GM12878 (cell line): ENCODE results near the gene FRAS1.

Source experiments
- CTCF ChIP-seq, 3 experiments: IDR thresholded peaks in 2 of 3; conservative IDR thresholded peaks in 1 of 3; 2 replicates each; pipeline ENCODE4 v1.5.1; 2011; ENCODE audit warnings: low read depth in 3 of 3, low read length in 3 of 3, mild to moderate bottlenecking in 3 of 3, control low read depth in 2 of 3, moderate library complexity in 2 of 3, inconsistent platforms in 1 of 3, mixed read lengths in 1 of 3; ENCODE audit not compliant: control insufficient read depth in 2 of 3, insufficient read depth in 1 of 3; ENCODE audit errors: extremely low read depth in 1 of 3
- SUZ12 ChIP-seq: fragments of 200-600 bp; sonication (generic); IDR thresholded peaks from one replicate; pipeline ENCODE4 v1.6.1; 2018; ENCODE audit warnings: antibody characterized with exemption, mild to moderate bottlenecking; ENCODE audit not compliant: unreplicated experiment
- ZNF217 ChIP-seq: fragments of 450-650 bp; IDR thresholded peaks from 2 replicates; pipeline ENCODE4 v1.6.1; 2017; ENCODE audit warnings: antibody characterized with exemption, mild to moderate bottlenecking

DNA sequence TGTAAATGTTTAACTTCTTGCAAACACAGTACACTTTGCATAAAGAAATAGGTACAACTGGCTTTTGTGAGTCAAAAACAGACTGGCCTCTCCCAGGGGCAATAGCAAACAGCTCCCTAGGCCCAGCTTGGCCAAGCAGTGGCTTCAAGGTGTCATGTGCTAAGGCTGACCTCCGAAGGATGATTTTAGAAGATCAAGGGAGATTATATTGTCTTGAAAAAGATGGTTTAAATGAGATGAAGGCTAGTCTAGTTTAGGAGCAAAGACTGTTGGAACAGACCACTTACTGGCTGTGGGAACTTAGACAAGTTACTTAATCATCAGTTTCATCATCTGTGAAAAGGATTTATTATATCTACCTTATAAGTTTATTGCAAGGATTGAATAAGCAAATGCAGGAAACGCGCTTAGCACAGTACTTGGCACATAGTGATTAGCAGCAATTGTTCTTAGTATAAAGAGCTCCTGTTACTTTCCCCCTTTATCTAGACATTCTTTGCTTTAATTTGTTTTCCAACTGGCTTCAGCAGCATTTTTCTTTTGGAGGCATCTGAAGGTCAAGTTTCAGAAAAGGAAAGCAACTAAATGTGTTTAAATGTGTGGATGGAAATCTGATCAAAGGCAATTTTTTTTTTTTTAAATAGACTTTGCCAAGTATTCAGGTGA is 511.6 kb downstream of the FRAS1 start:
- TF ChIP-seq CTCF (IDR thresholded peaks at IDR 0.05 in 2 of 3, conservative IDR thresholded peaks at IDR 0.05 in 1 of 3; ENCODE audit: control insufficient read depth in 2 of 3, extremely low read depth in 1 of 3, insufficient read depth in 1 of 3, low read depth in 3 of 3, low read length in 3 of 3) (no peak; a peak in 1 of 6 replicates), ZNF217 (peak; percentile 51; the same call in 1 of the 2 replicates), SUZ12 (no peak)
